HEK293T (cell line): ENCODE results near the gene SLC2A13.

Experiments
- CTCF ChIA-PET: fragments of 350-600 bp; formaldehyde crosslinking; extraction: SDS; loops from one replicate; lab custom pipeline; 2021; ENCODE audit warnings: antibody characterized with exemption, inconsistent platforms; lab: Yijun Ruan, JAX
- POLR2A ChIA-PET: fragments of 350-600 bp; formaldehyde crosslinking; extraction: SDS; loops from one replicate; lab custom pipeline; 2020; ENCODE audit warnings: antibody characterized with exemption, inconsistent platforms; lab: Yijun Ruan, JAX
- DNase-seq: peaks from one replicate; pipeline ENCODE4 v3.0.0; 2012; ENCODE audit warnings: mixed read lengths; ENCODE audit errors: extremely low spot score
- ARNT ChIP-seq: fragments of 450-650 bp; IDR thresholded peaks from 2 replicates; pipeline ENCODE4 v1.6.1; 2017; ENCODE audit warnings: mild to moderate bottlenecking
- BHLHE40 ChIP-seq: fragments of 450-650 bp; IDR thresholded peaks from 2 replicates; pipeline ENCODE4 v1.6.1; 2016; ENCODE audit warnings: mild to moderate bottlenecking, moderate library complexity, borderline replicate concordance
- CTBP1 ChIP-seq: fragments of 450-650 bp; IDR thresholded peaks from 2 replicates; pipeline ENCODE4 v1.6.1; 2016; ENCODE audit warnings: borderline replicate concordance
- ELF4 ChIP-seq: fragments of 450-650 bp; IDR thresholded peaks from 2 replicates; pipeline ENCODE4 v1.6.1; 2017; ENCODE audit warnings: antibody characterized with exemption
- FOXA1 ChIP-seq: fragments of 450-650 bp; IDR thresholded peaks from 2 replicates; pipeline ENCODE4 v1.6.1; 2016; ENCODE audit warnings: mild to moderate bottlenecking
- FOXK2 ChIP-seq: fragments of 450-650 bp; IDR thresholded peaks from 2 replicates; pipeline ENCODE4 v1.6.1; 2016; ENCODE audit warnings: mild to moderate bottlenecking
- FOXM1 ChIP-seq: fragments of 450-650 bp; IDR thresholded peaks from 2 replicates; pipeline ENCODE4 v1.6.1; 2017; ENCODE audit warnings: mild to moderate bottlenecking, borderline replicate concordance
- HDGF ChIP-seq: fragments of 450-650 bp; IDR thresholded peaks from 2 replicates; pipeline ENCODE4 v1.6.1; 2017; ENCODE audit warnings: antibody characterized with exemption, borderline replicate concordance
- L3MBTL2 ChIP-seq: fragments of 450-650 bp; conservative IDR thresholded peaks from 2 replicates; pipeline ENCODE4 v1.6.1; 2016; ENCODE audit warnings: mild to moderate bottlenecking
- LEF1 ChIP-seq: fragments of 450-650 bp; IDR thresholded peaks from 2 replicates; pipeline ENCODE4 v1.6.1; 2017; ENCODE audit warnings: mild to moderate bottlenecking, borderline replicate concordance
- NFRKB ChIP-seq: fragments of 450-650 bp; IDR thresholded peaks from 2 replicates; pipeline ENCODE4 v1.6.1; 2016; ENCODE audit warnings: mild to moderate bottlenecking, moderate library complexity
- PKNOX1 ChIP-seq: fragments of 450-650 bp; IDR thresholded peaks from 2 replicates; pipeline ENCODE4 v1.6.1; 2016
- SP1 ChIP-seq: fragments of 450-650 bp; IDR thresholded peaks from 2 replicates; pipeline ENCODE4 v1.6.1; 2017
- SUZ12 ChIP-seq: fragments of 450-650 bp; IDR thresholded peaks from 2 replicates; pipeline ENCODE4 v1.6.1; 2016; ENCODE audit warnings: mild to moderate bottlenecking
- TARDBP ChIP-seq: fragments of 450-650 bp; IDR thresholded peaks from 2 replicates; pipeline ENCODE4 v1.6.1; 2016
- ZNF384 ChIP-seq: fragments of 450-650 bp; IDR thresholded peaks from 2 replicates; pipeline ENCODE4 v1.6.1; 2016

Gene SLC2A13

GRCh38 chr12:39872425-39872824 is 233.5 kb downstream of the SLC2A13 start:
- ChIA-PET POLR2A (no interaction called here), CTCF (no interaction called here)
- no peak for TF ChIP-seq ARNT
- TF ChIP-seq ELF4, result no peak
- TF ChIP-seq FOXA1, result no peak
- no peak for TF ChIP-seq LEF1
- no peak for TF ChIP-seq L3MBTL2
- no peak for TF ChIP-seq PKNOX1
- DNase-seq, result no peak

- no peak for DNase-seq
- CTCF ChIA-PET, result no interaction called here
- TF ChIP-seq TARDBP, result no peak
- no peak for TF ChIP-seq FOXM1
- TF ChIP-seq ELF4, result no peak
- TF ChIP-seq HDGF, result no peak
- TF ChIP-seq LEF1, result no peak
- TF ChIP-seq BHLHE40, result no peak
- no peak for TF ChIP-seq CTBP1
- TF ChIP-seq ARNT, result no peak
- POLR2A ChIA-PET, result no interaction called here
Observed at GRCh38 chr12:39868328-39868725, 237.6 kb downstream of the SLC2A13 start.

GRCh38 chr12:39867631-39868327 is 238.1 kb downstream of the SLC2A13 start:
- no peak for DNase-seq
- TF ChIP-seq FOXK2 (no peak), SP1 (no peak), FOXA1 (no peak), ARNT (no peak), PKNOX1 (no peak), CTBP1 (no peak), NFRKB (no peak), LEF1 (no peak), SUZ12 (no peak), ZNF384 (no peak), HDGF (no peak), BHLHE40 (no peak), L3MBTL2 (no peak), ELF4 (no peak)
- POLR2A ChIA-PET, result interaction anchor here (0.6 kb wide), 1 partner anchor 250 kb away, joined by 3 read pairs; no protein-coding TSS in a partner anchor
- CTCF ChIA-PET, result no interaction called here

- ChIA-PET CTCF (no interaction called here), POLR2A (no interaction called here)
- TF ChIP-seq NFRKB (no peak), LEF1 (no peak), FOXM1 (no peak), ARNT (no peak), TARDBP (no peak), SP1 (no peak), FOXA1 (no peak), ELF4 (no peak), BHLHE40 (no peak), ZNF384 (no peak), SUZ12 (no peak), HDGF (no peak), L3MBTL2 (no peak), CTBP1 (no peak), PKNOX1 (no peak), FOXK2 (no peak)
- no peak for DNase-seq
Observed at GRCh38 chr12:39866135-39866534, 239.7 kb downstream of the SLC2A13 start.

- CTCF ChIA-PET, result no interaction called here
- TF ChIP-seq HDGF, result no peak
- no peak for TF ChIP-seq SP1
- no peak for TF ChIP-seq TARDBP
- no peak for TF ChIP-seq FOXM1
- no peak for TF ChIP-seq ARNT
- TF ChIP-seq L3MBTL2, result no peak
- no peak for TF ChIP-seq LEF1
- TF ChIP-seq ELF4, result no peak
- no peak for TF ChIP-seq NFRKB
- TF ChIP-seq PKNOX1, result no peak
- TF ChIP-seq SUZ12, result no peak
- TF ChIP-seq CTBP1, result no peak
- no peak for TF ChIP-seq FOXA1
- TF ChIP-seq BHLHE40, result no peak
- TF ChIP-seq FOXK2, result no peak
- no peak for TF ChIP-seq ZNF384
- DNase-seq, result no peak
- POLR2A ChIA-PET, result no interaction called here
Observed at GRCh38 chr12:39860695-39861094, 245.2 kb downstream of the SLC2A13 start.
